HTERT RPE-1 (cell line): ENCODE measurements around the gene ANKRD44.
"Not testable (repeated sequence)": the region's sequence is repeated elsewhere in the genome, so short reads cannot be mapped to it uniquely, and the experiment has no call there.

Experiments used
- in situ Hi-C: fragments of 300-500 bp; cut with MboI; formaldehyde crosslinking; loops from 4 replicates; pipeline ENCODE4 v1.14.3; 2020; ENCODE audit warnings: low sequenced_read_pairs

The ANKRD44 gene

DNA sequence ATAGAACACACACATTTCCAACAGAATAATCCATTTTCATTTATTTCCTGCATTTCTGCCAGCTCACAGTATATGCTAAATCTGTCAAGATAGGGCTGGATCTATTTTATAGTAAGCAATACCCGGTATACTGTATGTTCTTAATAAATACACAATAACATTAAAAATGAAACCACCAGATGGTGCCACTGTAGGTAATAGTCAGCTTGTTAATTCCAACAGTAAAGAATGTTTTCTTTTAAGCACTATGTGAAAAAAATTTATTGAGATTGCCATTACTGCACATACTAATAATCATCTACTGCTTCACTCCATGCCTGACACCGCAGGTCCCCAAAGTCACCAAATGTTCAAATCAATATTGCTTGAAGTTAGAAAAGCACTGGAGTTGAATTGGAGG lies 252.6 kb downstream of the ANKRD44 start:
- in situ Hi-C loops = no loop called here

DNA sequence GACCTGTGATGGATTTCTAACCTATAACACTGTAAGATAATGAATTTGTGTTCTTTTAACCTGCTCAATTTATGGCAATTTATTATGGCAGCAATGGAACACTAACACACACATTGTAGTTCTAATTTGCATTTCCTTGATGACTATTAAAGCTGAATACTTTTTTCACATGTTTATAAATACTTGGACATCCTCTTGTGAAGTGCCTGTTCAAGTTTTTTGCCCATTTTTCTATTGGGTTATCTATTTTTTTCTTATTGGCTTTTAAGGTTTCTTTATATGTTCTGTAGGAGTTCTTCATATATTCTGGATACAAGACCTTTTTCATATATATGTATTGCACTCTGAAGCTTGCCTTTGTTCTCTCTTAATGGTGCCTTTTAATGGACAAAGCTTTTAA lies 255.5 kb downstream of the ANKRD44 start:
- in situ Hi-C loops = no loop called here

DNA sequence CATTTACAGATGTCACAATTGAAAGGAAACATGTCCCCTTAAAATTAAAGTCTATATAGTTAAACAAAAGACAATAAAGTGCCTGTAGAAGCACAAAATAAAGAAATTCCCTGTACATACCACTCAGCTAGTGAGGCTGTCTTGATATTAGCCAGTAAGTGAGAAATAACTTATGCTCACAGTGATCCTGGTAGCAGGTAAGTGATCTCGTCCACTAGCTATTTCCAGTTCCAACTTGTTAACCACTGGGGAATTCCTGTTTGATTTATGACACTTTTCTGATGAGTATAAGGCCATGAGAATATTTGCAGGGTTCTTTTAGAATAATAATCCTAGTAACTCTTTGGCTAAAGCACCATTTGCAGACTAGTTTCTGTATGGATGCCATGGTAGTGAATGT lies 256.1 kb downstream of the ANKRD44 start:
- in situ Hi-C loops = no loop called here

DNA sequence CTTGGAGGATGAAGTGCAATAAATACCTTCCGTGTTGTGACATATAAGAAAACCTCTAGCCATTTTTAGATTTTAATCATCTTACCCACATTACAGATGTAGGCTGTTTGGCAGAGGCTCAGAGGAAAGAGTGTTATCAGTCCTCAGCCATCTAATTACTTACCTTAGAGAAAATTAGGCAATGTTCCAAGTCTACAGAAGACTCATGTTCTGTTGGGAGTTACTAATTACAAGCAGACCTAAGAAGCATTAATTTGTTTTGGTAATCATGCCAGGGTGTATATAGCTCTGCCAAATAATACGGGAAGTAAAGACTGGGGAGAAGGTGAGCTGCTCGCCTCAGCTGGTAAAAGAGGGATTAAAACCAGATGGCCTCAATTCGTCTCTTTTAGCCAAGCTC lies 258.2 kb downstream of the ANKRD44 start:
- in situ Hi-C loops = no loop called here

DNA sequence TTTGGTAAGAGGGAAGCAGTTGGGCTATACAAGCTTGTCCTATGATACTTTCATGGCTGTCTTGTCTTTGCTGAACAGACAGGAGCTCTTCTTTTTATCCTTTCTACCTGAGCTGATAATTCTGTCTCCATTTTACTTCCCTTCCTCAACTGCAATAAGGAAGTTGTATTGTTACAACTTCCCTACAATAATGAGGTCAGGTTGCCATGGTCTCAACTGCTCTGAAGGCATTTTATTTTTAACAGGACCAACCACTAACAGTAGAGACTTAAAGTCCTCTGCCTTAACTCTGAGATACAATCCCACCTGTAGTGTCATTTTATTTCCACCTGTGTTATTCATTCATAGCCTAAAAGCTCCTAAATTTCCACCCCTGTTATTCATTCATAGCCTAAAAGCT lies 265.5 kb downstream of the ANKRD44 start:
- in situ Hi-C loops = no loop called here

DNA sequence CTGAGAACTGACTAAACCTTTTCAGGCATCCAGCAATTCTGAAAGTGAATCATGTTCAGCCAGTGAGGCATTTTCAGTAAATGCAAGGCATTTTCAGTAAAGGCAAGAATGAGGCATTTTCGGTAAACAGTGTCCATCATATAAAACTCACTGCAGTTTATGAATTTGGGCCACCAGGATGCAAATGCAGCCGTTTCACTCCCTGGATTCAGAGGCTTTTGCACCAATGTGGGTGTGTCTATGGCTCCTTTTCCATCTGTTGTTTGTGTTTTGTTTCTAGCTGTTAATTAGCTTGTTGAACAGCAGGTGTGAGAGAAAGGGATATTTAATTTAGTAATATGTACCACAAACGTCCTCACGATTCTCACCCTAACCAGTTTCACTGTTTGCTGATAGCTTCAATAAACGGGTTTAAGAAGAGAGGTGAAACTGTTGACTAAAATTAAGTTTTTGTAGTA lies 267.8 kb downstream of the ANKRD44 start:
- in situ Hi-C loops = no loop called here

DNA sequence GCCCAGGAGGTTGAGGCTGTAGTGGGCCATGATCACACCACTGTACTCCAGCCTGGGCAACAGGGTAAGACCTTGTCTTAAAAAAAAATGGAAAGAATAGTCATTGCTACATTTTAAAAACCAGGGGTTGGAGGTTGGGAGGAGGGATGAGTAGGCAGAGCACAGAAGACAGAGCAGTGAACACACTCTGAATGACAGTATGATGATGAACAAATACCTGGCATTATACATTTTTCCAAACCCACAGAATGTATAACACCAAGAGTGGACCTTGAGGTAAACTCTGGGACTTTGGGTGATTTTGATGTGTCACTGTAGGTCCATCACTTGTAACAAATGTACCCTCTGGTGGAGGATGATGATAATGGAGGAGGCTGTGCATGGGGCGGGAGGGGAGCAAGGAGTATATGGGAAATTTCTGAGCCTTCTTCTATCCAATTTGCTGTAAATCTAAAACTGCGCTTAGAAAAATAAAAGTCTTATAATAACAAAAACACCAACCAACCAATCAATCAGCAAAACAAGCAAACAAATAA lies 272.6 kb downstream of the ANKRD44 start:
- in situ Hi-C loops = no loop called here

DNA sequence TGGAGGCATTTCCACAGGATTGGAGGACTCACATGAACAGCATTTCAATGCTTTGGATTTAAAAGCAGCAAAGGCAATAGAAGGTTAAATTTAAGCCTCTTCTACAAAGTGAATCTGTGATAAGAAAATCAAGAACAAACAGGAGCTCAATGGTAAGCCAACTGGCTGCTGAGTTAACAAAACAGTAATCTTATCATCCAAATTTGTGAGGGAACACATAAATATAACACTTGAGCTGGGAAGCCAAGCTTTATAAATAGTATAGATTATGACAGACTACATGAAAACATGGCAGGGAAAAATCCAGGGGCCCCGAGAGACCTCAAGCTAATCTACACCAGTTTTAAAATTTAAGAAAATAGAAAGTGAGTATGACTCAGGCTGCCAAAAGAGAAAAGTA lies 275.6 kb downstream of the ANKRD44 start:
- in situ Hi-C loops = no loop called here

DNA sequence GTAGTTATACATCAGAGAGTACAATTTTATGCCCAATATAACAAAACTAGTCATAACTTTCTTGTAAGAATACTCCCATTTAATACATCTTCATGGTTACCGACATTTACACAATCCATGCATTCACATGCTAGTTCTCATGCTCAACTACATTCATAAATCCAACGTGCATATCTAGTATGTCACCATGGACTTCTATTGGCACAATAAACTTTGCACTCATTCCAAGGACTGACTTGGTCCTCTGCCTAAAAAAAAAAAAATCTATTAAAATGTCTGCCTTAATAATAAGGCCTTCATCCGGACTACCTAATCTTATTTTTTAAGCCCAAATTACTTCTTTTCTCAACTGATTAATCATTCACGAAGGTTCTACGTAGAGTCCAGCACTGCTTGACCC lies 276.3 kb downstream of the ANKRD44 start:
- in situ Hi-C loops = no loop called here

DNA sequence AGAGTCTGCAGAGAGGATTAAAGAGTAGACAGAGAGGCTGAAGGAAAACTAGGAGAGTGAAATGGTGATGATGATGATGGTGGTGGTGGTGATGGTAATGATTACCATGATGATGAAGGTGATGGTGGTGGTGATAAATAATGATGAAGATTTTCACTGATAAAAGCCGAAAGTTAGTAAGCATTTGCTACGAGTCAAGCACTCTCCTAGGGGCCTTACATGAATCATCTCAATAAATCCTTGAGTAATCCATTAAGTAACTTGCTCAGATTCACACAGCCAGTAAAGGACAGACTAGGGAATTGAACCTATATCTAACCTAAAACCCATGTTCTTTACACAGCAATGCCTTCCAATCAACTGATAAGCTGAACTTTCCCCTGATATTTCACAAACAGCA lies 277.4 kb downstream of the ANKRD44 start:
- in situ Hi-C loops = no loop called here

DNA sequence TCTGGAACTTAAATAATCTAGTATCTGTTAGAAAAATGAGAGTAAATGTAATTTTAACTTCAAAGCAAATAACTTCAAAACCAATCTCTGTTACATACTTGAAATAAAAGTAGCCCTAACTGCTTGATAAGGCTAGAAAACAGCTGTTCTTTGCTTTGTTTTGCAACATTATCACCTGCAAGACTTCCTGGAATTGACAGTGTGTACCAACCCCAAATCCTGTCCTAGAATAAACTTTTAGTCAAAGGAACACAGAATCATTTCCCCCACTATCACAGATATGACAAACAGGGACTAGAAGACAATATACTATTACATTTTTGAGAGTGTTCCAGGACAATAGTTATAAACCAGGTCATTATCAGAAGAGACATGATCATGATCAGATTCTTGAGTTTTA lies 278.8 kb downstream of the ANKRD44 start:
- in situ Hi-C loops = no loop called here

DNA sequence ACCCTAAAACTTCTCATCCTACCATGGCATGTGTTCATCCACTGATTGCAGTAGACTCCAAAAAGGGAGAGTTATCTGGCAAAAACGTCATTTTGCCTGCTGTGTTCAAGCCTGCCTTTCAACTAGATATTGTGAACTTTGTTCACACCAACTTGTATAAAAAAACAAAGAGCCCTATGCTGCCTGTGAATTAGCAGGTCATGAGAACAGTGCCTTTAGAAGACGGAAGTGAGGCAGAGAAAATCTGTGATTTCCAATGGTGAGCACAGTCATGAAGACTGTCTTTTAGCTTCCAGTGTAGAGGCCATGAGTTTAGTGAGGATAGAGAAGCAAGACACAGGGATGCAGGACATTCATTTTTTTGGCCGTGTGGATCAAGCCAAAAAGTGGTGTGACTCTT lies 280.5 kb downstream of the ANKRD44 start:
- in situ Hi-C loops = no loop called here

DNA sequence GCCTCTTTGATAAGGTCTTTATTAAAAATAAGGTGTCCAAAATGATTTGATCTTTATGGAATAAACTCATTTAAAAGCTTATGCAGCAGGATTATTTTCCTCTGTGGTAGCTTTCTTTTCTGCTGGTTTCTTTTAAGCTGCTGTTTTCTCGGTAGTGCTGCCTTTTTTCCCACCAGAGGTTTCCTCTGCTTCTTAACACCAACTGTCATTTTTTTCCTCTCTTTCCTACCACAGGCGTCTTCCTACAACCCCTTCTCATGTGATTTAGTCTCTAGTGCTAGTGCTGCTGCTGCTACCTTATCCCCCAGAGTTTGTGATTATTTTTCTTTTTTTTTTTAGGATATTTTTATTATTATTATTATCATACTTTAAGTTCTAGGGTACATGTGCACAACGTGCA lies 281.9 kb downstream of the ANKRD44 start:
- in situ Hi-C loops = no loop called here

DNA sequence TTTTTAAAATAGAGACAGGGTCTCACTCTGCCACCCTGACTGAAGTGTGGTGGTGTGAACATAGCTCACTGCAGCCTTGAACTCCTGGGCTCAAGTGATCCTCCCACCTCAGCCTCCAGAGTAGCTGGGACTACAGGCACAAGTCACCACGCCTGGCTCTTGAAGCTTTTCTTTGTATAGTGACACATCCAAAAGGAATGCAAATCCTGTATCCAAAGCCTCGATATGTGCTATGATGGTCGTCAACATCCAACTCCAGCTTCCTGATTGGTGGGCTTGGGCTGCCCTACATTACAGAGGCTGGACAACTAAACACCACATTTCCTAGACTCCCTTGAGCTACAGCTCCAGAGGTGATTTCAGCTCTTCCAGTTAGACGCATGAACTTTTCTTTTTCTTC lies 282.4 kb downstream of the ANKRD44 start:
- in situ Hi-C loops = no loop called here

DNA sequence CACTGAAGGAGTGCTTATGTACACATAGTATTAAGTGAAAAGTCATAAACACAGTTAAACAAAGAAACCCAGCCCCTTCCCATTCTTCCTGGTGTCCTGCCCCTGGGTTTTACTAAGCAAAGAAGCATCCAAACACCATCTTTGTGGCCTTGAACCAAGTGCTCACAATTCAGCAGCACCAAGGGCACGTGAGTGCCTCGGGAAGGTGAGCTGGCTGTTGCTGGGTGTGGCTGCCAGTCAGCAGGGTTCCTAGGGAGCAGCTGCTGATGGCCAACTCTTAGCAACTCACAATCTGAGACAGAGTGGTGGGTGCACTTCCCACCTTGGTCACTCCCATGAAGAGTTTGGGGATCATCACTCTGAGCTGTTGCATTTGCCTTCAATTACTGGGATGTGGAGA lies 286.4 kb downstream of the ANKRD44 start:
- in situ Hi-C loops = no loop called here

DNA sequence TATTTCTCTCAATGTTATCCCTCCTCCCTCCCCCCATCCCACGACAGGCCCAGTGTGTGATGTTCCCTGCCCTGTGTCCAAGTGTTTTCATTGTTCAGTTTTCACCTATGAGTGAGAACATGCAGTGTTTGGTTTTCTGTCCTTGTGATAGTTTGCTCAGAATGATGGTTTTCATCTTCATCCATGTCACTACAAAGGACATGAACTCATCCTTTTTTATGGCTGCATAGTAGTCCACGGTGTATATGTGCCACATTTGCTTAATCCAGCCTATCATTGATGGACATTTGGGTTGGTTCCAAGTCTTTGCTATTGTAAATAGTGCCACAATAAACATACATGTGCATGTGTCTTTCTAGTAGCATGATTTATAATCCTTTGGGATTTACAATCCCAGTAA lies 289.7 kb downstream of the ANKRD44 start:
- in situ Hi-C loops = not testable (repeated sequence)

DNA sequence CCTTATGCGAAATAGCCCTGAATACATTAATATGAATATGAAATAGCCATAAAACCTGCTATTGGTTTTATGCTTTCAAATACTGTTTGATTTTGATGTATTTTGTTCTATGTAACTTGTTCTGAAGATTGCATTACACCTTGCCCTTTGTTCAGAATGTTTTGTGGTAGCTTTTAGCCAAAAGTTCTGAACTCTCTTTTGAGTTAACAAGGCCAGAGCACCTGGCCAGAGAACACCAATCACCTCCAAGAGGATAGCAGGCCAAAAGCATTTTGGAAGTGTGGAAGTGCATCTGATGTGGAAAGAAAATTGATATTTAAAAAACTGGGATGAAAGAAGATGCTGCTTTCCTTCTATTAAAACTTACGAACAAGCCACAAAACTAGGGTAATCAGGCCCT lies 297.5 kb downstream of the ANKRD44 start:
- in situ Hi-C loops = no loop called here

DNA sequence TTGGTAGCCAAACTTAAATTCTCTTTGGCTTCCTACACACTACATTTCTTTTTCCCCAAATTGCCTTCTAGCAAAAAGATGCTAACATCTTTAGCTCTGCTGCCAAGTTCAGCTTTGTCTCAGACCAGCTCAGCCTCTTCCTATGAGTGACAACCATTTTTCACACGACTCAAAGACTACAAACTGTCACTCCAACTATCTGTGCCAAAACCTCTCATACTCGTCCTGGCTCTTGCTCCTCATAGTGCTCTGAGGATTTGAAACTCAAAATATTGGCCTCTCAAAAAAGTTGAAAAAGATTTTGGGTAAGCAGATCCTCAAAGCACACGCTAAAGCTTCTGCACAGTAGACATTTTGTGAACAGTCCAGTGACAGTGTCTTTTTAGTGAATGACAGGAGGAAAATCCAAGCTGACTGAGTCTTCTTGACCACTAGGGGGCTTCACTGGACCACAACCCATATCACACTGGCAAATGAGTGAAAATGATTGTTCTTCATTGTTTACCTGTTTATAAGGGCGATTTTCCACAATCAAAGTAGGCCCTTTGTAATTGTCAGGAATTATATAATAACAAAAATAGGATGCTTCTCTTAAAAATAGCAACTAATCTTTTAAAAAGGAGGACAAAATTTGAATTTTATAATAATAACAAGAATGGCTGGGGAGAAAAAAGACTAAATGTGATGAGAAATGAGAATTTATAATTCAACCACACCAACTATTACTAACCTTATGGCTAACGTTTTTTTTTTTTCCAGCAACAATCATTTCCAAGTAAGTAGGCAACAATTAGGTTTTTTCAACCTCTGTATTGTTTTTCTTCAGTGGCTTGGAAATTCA lies 298.6 kb downstream of the ANKRD44 start:
- in situ Hi-C loops = no loop called here

DNA sequence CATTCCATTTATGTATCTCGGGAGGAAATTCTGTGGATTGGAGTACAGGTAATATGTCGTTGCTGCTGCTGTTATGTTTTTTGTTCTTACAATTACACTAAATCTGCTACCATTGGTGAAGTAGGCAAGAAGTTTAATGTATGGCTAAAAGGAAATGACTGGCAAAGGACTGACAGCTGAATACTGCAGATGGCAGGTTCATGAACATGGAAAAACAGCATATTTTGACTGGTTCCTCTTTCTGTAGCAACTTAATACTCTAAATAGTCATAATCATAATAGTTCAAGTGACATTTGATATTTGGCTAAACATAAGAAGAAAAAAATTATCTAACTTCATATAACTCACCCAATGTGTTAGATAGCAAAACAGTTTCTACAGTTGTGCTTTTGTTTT lies 299.6 kb downstream of the ANKRD44 start:
- in situ Hi-C loops = no loop called here

DNA sequence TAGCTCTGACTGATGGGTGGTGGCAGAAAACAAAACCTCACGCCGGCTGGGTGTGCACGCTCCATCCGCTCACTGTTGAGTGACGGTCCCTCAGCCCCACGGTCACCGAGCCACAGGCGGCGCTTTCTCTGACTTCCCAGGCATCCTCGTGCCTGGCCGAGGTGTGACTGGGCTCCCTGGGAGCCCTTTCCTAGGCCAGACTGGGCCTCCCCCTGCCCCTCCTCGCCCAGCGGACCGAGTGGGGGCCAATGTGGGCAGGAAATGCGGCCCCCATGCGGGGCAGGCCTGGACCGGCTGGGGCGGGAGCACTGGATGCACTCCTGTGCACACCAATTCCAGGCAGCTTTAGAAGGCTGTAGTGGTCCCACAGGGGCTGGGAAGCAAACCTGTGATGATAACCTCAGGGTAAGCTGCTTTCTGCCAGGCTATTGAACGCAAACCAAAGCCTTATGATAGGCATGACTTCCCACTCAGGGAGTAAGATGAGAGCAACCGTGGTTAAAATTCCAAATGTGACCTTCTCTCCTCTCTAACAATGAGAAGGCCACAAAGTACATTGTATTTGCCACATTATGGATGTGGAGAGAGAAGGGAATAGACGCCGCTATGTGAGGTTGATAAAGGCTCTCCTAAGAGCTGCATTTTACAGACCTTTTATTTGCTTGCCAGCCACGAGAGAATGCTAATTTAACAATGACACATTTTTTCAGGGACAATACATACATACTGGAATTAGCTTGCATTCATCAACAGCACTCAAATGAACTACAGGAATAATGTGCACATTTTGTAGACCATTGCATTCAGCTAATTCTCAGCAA lies 300.2 kb downstream of the ANKRD44 start:
- in situ Hi-C loops = no loop called here

DNA sequence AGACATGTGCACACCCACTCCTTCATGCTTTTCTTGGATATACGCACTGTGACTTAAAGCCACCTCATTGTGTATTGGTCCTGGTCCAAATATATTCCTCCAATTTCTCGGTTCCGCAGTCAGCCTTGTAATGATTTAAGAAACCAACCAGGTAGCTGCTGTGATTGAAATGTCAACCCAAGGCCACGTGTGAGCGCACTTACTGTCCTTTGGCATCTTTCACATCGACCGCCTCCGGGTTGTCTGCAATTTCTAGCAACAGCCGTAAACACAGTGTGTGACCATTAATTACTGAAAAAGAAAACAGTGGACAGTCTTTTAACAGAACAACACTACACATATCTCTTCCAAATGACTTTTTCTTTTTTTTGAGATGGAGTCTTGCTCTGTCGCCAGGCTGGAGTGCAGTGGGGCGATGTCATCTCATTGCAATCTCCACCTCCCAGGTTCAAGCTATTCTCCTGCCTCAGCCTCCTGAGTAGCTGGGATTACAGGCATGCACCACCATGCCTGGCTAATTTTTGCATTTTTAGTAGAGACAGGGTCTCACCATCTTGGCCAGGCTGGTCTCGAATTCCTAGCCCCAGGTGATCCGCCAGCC lies 301.7 kb downstream of the ANKRD44 start:
- in situ Hi-C loops = not testable (repeated sequence)
